Subcutaneous abdominal adipose tissue (tissue), 5 donors: ENCODE data around the gene ALK.

Source experiments
- H3K27ac ChIP-seq: one replicate; pipeline ENCODE4 v1.7.0; 2013; ENCODE audit warnings: low read depth, mild to moderate bottlenecking, inconsistent platforms, low read length, moderate library complexity
- H3K27me3 ChIP-seq, 5 donors: one replicate each; pipeline ENCODE4 v1.7.0; 2013; ENCODE audit warnings: low read length in 5 of 5, inconsistent platforms in 1 of 5; ENCODE audit not compliant: control insufficient read depth in 5 of 5, insufficient read depth in 4 of 5
- H3K36me3 ChIP-seq, 5 donors: one replicate each; pipeline ENCODE4 v1.7.0; 2013; ENCODE audit warnings: low read length in 5 of 5; ENCODE audit not compliant: control insufficient read depth in 5 of 5, insufficient read depth in 5 of 5
- H3K4me1 ChIP-seq, 5 donors: one replicate each; pipeline ENCODE4 v1.7.0; 2013; ENCODE audit warnings: low read length in 5 of 5, mild to moderate bottlenecking in 3 of 5, moderate library complexity in 1 of 5; ENCODE audit not compliant: control insufficient read depth in 5 of 5, insufficient read depth in 5 of 5
- H3K4me3 ChIP-seq, 5 donors: one replicate each; pipeline ENCODE4 v1.7.0; 2013; ENCODE audit warnings: low read length in 5 of 5, low read depth in 1 of 5
- H3K9ac ChIP-seq, 5 donors: one replicate each; pipeline ENCODE4 v1.7.0; 2013; ENCODE audit warnings: low read length in 5 of 5, mild to moderate bottlenecking in 4 of 5, moderate library complexity in 3 of 5
- H3K9me3 ChIP-seq, 5 donors: one replicate each; pipeline ENCODE4 v1.7.0; 2013; ENCODE audit warnings: low read length in 5 of 5; ENCODE audit not compliant: control insufficient read depth in 5 of 5
- donor health status: healthy.
- donor health status: healthy.
- donor health status: healthy.
- donor health status: healthy.
- donor health status: healthy.

ALK gene

GRCh38 chr2:29390136-29390535, 531.2 kb downstream of the ALK start:
- Histone ChIP-seq H3K27me3 (peaks cover 0 to 7% (median 0%) of the 10 kb centered on the region in 5 donors), H3K27ac (no peak overlapping the region), H3K4me3 (no peak overlapping the region), H3K4me1 (no peaks in the 10 kb centered on the region), H3K9ac (no peak overlapping the region), H3K36me3 (no peaks in the 10 kb centered on the region), H3K9me3 (no peaks in the 10 kb centered on the region)

GRCh38 chr2:29389686-29390085, 531.7 kb downstream of the ALK start:
- H3K9me3 ChIP-seq, result no peaks in the 10 kb centered on the region
- no peaks in the 10 kb centered on the region for H3K36me3 ChIP-seq
- no peak overlapping the region for H3K4me3 ChIP-seq
- peaks cover 0 to 5% (median 0%) of the 10 kb centered on the region in 5 donors for H3K27me3 ChIP-seq
- H3K27ac ChIP-seq, result no peak overlapping the region
- no peaks in the 10 kb centered on the region for H3K4me1 ChIP-seq
- H3K9ac ChIP-seq, result no peak overlapping the region

- no peak overlapping the region for H3K9ac ChIP-seq
- no peaks in the 10 kb centered on the region for H3K36me3 ChIP-seq
- no peak overlapping the region for H3K27ac ChIP-seq
- H3K4me1 ChIP-seq, result no peaks in the 10 kb centered on the region
- H3K4me3 ChIP-seq, result no peak overlapping the region
- H3K9me3 ChIP-seq, result no peaks in the 10 kb centered on the region
- peaks cover 0 to 5% (median 0%) of the 10 kb centered on the region in 5 donors for H3K27me3 ChIP-seq
These were observed 533.3 kb downstream of the ALK start for GRCh38 chr2:29388071-29388470.

- Histone ChIP-seq H3K27ac (no peak overlapping the region), H3K4me3 (no peak overlapping the region), H3K9ac (no peak overlapping the region), H3K36me3 (no peaks in the 10 kb centered on the region), H3K9me3 (no peaks in the 10 kb centered on the region), H3K4me1 (peaks cover 0 to 6% (median 0%) of the 10 kb centered on the region in 5 donors), H3K27me3 (peaks cover 0 to 7% (median 0%) of the 10 kb centered on the region in 5 donors)
These were observed 538.9 kb downstream of the ALK start for GRCh38 chr2:29382486-29382885.

GRCh38 chr2:29377788-29378187, 543.6 kb downstream of the ALK start:
- Histone ChIP-seq H3K4me1 (peaks cover 0 to 6% (median 0%) of the 10 kb centered on the region in 5 donors), H3K9me3 (no peaks in the 10 kb centered on the region), H3K27me3 (peaks cover 0 to 5% (median 0%) of the 10 kb centered on the region in 5 donors), H3K36me3 (no peaks in the 10 kb centered on the region), H3K27ac (no peak overlapping the region), H3K9ac (no peak overlapping the region), H3K4me3 (no peak overlapping the region)

GRCh38 chr2:29376541-29376940, 544.8 kb downstream of the ALK start:
- Histone ChIP-seq H3K9ac (no peak overlapping the region), H3K36me3 (no peaks in the 10 kb centered on the region), H3K27me3 (peaks cover 0 to 4% (median 0%) of the 10 kb centered on the region in 5 donors), H3K27ac (no peak overlapping the region), H3K4me3 (no peak overlapping the region), H3K9me3 (no peaks in the 10 kb centered on the region), H3K4me1 (peaks cover 0 to 6% (median 0%) of the 10 kb centered on the region in 5 donors)

- Histone ChIP-seq H3K36me3 (no peaks in the 10 kb centered on the region), H3K27me3 (no peaks in the 10 kb centered on the region), H3K9me3 (no peaks in the 10 kb centered on the region), H3K9ac (no peak overlapping the region), H3K27ac (no peak overlapping the region), H3K4me1 (peaks cover 0 to 6% (median 0%) of the 10 kb centered on the region in 5 donors), H3K4me3 (no peak overlapping the region)
These were observed 545.5 kb downstream of the ALK start for GRCh38 chr2:29375843-29376242.

- Histone ChIP-seq H3K9ac (no peak overlapping the region), H3K4me3 (no peak overlapping the region), H3K4me1 (peaks cover 0 to 6% (median 0%) of the 10 kb centered on the region in 5 donors), H3K9me3 (no peaks in the 10 kb centered on the region), H3K27ac (no peak overlapping the region), H3K27me3 (no peaks in the 10 kb centered on the region), H3K36me3 (no peaks in the 10 kb centered on the region)
These were observed 546.6 kb downstream of the ALK start for GRCh38 chr2:29374823-29375222.

GRCh38 chr2:29373870-29374269, 547.5 kb downstream of the ALK start:
- no peak overlapping the region for H3K4me3 ChIP-seq
- no peak overlapping the region for H3K9ac ChIP-seq
- H3K4me1 ChIP-seq, result peaks cover 0 to under 1% (median 0%) of the 10 kb centered on the region in 5 donors
- no peaks in the 10 kb centered on the region for H3K9me3 ChIP-seq
- no peaks in the 10 kb centered on the region for H3K27me3 ChIP-seq
- H3K36me3 ChIP-seq, result no peaks in the 10 kb centered on the region
- H3K27ac ChIP-seq, result no peak overlapping the region

GRCh38 chr2:29372185-29372584, 549.2 kb downstream of the ALK start:
- no peak overlapping the region for H3K9ac ChIP-seq
- no peaks in the 10 kb centered on the region for H3K27me3 ChIP-seq
- H3K4me1 ChIP-seq, result no peaks in the 10 kb centered on the region
- H3K4me3 ChIP-seq, result no peak overlapping the region
- H3K27ac ChIP-seq, result no peak overlapping the region
- H3K36me3 ChIP-seq, result no peaks in the 10 kb centered on the region
- H3K9me3 ChIP-seq, result no peaks in the 10 kb centered on the region
